Activated CD4-positive, alpha-beta T cell treated with anti-CD3 and anti-CD28 coated beads, Interleukin-2, amount 10 ng/mL, durations not matched to agents 7 days and 5 days (primary cell): ENCODE measurements around the gene OR51G1. TPM values are rescaled to one million over a fixed set of nuclear protein-coding genes. Genes with fewer than 3 reads are reported as not detected.
"Not testable (repeated sequence)": the region's sequence is repeated elsewhere in the genome, so short reads cannot be mapped to it uniquely, and the experiment has no call there.

Experiments used
- CTCF ChIA-PET: fragments of 350-600 bp; sonication (Branson Sonifier 250); formaldehyde crosslinking; loops from one replicate; lab custom pipeline; 2021; ENCODE audit warnings: antibody characterized with exemption; lab: Charles Lee
- POLR2A ChIA-PET: fragments of 350-600 bp; sonication (Branson Sonifier 250); formaldehyde crosslinking; loops from one replicate; lab custom pipeline; 2021; ENCODE audit warnings: antibody characterized with exemption; lab: Charles Lee
- DNase-seq: peaks from one replicate; pipeline ENCODE4 v3.0.0-alpha.2; 2020
- H3K27ac Mint-ChIP-seq: one replicate; pipeline ENCODE4 v1.8.0; 2021; ENCODE audit warnings: mild to moderate bottlenecking, moderate library complexity, mixed read lengths
- H3K27me3 Mint-ChIP-seq: one replicate; pipeline ENCODE4 v1.8.0; 2021; ENCODE audit warnings: mixed read lengths
- H3K36me3 Mint-ChIP-seq: one replicate; pipeline ENCODE4 v1.8.0; 2021; ENCODE audit warnings: low read depth, mixed read lengths
- H3K4me1 Mint-ChIP-seq: one replicate; pipeline ENCODE4 v1.8.0; 2021; ENCODE audit warnings: mixed read lengths
- H3K4me3 Mint-ChIP-seq: one replicate; pipeline ENCODE4 v1.8.0; 2021; ENCODE audit warnings: mild to moderate bottlenecking, moderate library complexity, mixed read lengths
- H3K9me3 Mint-ChIP-seq: one replicate; pipeline ENCODE4 v1.8.0; 2021; ENCODE audit warnings: mixed read lengths
- total RNA-seq, 2 experiments: library from RNA; stranded (reverse); gene quantifications; one replicate each; pipeline ENCODE4 v1.2.3, GENCODE V29; 2021

OR51G1 gene, protein sequence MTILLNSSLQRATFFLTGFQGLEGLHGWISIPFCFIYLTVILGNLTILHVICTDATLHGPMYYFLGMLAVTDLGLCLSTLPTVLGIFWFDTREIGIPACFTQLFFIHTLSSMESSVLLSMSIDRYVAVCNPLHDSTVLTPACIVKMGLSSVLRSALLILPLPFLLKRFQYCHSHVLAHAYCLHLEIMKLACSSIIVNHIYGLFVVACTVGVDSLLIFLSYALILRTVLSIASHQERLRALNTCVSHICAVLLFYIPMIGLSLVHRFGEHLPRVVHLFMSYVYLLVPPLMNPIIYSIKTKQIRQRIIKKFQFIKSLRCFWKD
- not detected for total RNA-seq

DNA sequence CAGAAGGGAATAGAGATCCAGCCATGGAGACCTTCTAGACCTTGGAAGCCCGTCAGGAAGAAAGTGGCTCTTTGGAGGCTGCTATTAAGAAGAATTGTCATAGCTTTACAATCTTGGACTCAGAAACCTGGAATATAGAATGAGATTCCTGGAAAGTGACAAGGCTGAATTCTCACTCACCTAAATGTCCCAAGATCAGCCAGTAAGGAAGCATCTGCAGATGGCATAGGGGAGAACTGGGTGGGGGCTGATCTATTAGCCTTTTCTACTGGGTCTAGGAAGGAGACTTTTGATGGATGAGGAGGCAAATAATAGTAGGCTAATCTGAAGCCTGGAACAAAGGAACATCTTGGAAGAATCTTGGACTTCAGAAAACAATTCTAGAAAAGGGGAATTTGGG lies at the start of gene OR51G1:
Gene OR51G1, minus strand, starts transcription at position 101 of the 400 bp plus-strand sequence. Its CDS starts 0 bp downstream, at position 101.
- H3K27me3 Mint-ChIP-seq = peaks cover 2% of the 10 kb centered on the region
- H3K4me3 Mint-ChIP-seq = no peak within 1 kb of the TSS
- no peaks in the 10 kb centered on the region for H3K9me3 Mint-ChIP-seq
- DNase-seq = no peak
- H3K4me1 Mint-ChIP-seq = no peaks in the 10 kb centered on the region
- H3K27ac Mint-ChIP-seq = no peak within 1 kb of the TSS
- no peaks in the 10 kb centered on the region for H3K36me3 Mint-ChIP-seq
- POLR2A ChIA-PET = no interaction called here
- CTCF ChIA-PET = no interaction called here

DNA sequence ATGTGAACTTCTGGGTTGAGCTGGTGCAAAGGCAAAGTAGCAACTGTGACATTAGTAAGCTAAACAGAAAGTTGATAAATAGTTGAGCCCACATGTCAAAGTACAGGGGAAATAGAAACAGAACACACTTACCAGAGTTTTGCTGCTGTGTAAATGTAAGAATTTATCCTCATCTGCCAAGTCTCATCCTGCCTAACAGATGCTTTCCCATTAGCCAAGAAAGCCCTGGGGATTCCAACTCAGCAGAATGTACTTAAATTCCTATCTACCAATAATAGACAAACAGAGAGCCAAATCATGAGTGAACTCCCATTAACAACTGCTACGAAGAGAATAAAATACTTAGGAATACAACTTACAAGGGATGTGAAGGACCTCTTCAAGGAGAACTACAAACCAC lies 38.7 kb upstream of the OR51G1 start:
- H3K9me3 Mint-ChIP-seq = no peaks in the 10 kb centered on the region
- DNase-seq = no peak
- POLR2A ChIA-PET = no interaction called here
- no peak overlapping the region for H3K4me3 Mint-ChIP-seq
- no peaks in the 10 kb centered on the region for H3K4me1 Mint-ChIP-seq
- CTCF ChIA-PET = no interaction called here
- H3K27ac Mint-ChIP-seq = no peak overlapping the region
- H3K27me3 Mint-ChIP-seq = no peaks in the 10 kb centered on the region
- no peaks in the 10 kb centered on the region for H3K36me3 Mint-ChIP-seq

DNA sequence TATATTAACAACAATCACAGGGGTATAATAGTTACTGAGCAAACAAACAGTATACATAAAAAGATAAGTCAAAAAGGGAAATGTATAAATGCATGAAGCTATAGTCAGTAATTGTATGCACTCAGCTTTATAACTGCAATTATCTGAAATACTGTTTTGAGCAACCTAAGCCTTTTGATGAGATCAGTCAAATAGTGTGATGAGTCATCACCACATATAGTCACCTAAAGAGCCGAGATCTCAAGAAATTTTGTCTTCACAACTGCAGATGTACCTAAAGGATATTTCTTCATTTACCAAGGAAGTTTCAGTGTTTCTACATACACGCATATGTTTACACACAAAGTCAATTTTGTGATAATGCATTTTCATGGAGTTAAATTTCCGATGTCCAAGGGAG lies 36.7 kb upstream of the OR51G1 start:
- Mint-ChIP-seq H3K36me3 (no peaks in the 10 kb centered on the region), H3K9me3 (no peaks in the 10 kb centered on the region), H3K4me3 (no peak overlapping the region), H3K27ac (no peak overlapping the region), H3K27me3 (no peaks in the 10 kb centered on the region), H3K4me1 (no peaks in the 10 kb centered on the region)
- ChIA-PET CTCF (no interaction called here), POLR2A (no interaction called here)
- DNase-seq = no peak

DNA sequence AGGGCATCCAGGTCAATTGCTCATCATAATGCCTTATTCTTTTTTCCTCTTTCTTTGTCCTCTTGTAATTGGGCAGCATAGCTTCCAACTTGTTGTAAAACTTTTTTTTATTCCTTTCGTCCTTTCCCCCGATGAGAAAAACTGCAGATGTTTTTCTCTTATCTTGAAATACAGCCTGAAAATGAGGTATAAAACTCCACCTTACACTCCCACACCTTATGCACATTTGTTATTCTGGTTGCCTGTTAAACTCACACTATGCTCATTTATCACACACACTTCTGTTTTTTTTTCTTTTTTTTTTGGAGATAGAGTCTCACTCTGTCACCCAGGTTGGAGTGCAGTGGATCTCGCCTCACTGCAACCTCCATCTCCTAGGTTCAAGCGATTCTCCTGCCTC lies 33.3 kb upstream of the OR51G1 start:
- Mint-ChIP-seq H3K4me3 (no peak overlapping the region), H3K4me1 (no peaks in the 10 kb centered on the region), H3K27ac (no peak overlapping the region), H3K27me3 (no peaks in the 10 kb centered on the region), H3K36me3 (no peaks in the 10 kb centered on the region), H3K9me3 (no peaks in the 10 kb centered on the region)
- ChIA-PET POLR2A (no interaction called here), CTCF (no interaction called here)
- no peak for DNase-seq

DNA sequence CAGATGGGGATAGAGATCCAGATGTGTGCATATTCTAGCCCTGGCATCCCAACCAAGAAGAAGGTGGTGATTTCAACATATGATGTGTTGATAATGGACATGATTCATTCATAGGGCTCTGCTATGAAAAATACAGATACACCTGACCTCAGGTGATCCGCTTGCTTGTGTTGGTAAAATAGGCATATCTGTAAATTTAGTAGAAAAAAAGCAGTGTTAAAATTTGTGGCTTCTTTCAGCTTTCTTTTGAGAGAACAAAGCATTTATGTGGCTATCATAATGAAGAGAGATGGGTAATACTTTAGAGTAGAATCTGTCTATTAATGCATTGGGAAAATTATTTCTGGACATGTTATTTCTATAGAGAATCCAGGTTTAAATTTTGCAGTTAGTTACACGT lies 31.5 kb upstream of the OR51G1 start, which contains the start of gene OR51A2:
Gene OR51A2, minus strand, starts transcription at position 101 of the 400 bp plus-strand sequence. Its CDS starts 0 bp downstream, at position 101.
- H3K27me3 Mint-ChIP-seq, DNase-seq, H3K36me3 Mint-ChIP-seq, H3K4me1 Mint-ChIP-seq, H3K27ac Mint-ChIP-seq, H3K4me3 Mint-ChIP-seq, POLR2A ChIA-PET, H3K9me3 Mint-ChIP-seq, CTCF ChIA-PET: not testable (repeated sequence)

DNA sequence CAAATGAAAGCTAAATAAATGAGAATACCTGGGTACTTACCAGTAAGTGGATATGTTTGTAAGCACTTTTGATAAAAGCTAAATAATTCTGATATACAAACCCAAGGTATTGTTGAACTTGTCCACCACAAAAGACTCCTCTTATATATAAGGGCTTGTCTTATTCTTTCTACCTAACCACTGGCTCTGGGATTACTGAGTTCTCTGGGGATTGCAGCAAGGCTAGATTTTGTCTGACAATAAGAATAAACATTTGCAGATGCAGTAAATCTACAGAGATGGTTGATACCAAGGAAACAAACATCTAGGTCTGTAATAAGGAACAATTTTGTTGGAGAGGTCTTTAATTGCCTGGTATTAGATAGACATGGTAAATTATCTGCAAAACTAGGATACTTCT lies 23.4 kb upstream of the OR51G1 start, which contains the start of gene OR51A4:
Gene OR51A4, minus strand, starts transcription at position 101 of the 400 bp plus-strand sequence. CDS start 505 bp downstream, outside the sequence.
- CTCF ChIA-PET = no interaction called here
- Mint-ChIP-seq H3K4me1 (no peaks in the 10 kb centered on the region), H3K27me3 (no peaks in the 10 kb centered on the region), H3K36me3 (no peaks in the 10 kb centered on the region), H3K4me3 (no peak within 1 kb of the TSS), H3K9me3 (no peaks in the 10 kb centered on the region), H3K27ac (no peak within 1 kb of the TSS)
- POLR2A ChIA-PET = no interaction called here
- no peak for DNase-seq

DNA sequence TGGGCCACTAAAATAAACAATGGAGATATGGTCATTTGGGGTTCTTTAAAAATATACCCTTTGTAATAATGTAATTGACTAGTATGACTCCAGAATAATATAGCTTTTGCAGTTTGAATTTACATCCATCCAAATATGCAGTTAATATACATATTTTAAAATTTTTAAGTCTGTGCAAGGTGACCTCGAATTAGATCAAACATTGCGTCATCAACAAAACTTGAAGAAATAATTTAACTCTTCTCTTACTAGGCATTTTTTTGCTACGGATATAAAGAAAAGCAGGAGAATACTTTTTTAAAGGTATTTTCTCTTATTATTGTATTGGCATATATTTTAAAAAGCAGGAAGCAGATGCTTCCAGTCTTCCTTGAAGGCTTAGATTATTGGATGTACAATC lies 12.6 kb upstream of the OR51G1 start:
- POLR2A ChIA-PET = no interaction called here
- no peaks in the 10 kb centered on the region for H3K9me3 Mint-ChIP-seq

DNA sequence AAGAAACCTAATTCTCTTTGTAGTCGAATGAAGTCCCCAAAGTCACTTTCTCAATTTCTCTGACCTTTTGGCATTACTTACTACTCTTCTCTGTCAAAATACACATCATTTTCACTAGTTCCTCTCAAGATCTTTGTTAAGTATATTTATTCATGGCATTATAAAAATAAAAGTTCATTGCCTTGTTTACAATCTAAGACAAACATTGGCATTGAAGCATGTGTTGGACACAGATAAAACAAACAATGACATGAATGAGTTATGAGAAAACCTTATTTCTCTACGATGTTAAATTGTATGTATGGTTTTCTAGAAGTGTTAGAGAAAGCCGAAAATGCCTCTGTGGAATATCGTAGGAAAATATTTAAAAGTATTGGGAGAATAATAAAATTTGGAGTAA lies 8.6 kb upstream of the OR51G1 start:
- CTCF ChIA-PET = interaction anchor here (0.6 kb wide), 1 partner anchor 1409 kb away, joined by 3 read pairs; no protein-coding TSS in a partner anchor
- DNase-seq = no peak
- H3K27ac Mint-ChIP-seq = no peak overlapping the region
- H3K4me3 Mint-ChIP-seq = no peak overlapping the region
- no peaks in the 10 kb centered on the region for H3K9me3 Mint-ChIP-seq
- H3K36me3 Mint-ChIP-seq = no peaks in the 10 kb centered on the region
- POLR2A ChIA-PET = no interaction called here
- H3K4me1 Mint-ChIP-seq = no peaks in the 10 kb centered on the region
- no peaks in the 10 kb centered on the region for H3K27me3 Mint-ChIP-seq

More for the DNA sequence above, 12.6 kb upstream of the OR51G1 start:
- no peak overlapping the region for H3K27ac Mint-ChIP-seq
- CTCF ChIA-PET = no interaction called here
- H3K4me3 Mint-ChIP-seq = no peak overlapping the region
- no peaks in the 10 kb centered on the region for H3K4me1 Mint-ChIP-seq
- no peaks in the 10 kb centered on the region for H3K36me3 Mint-ChIP-seq
- DNase-seq = no peak
- H3K27me3 Mint-ChIP-seq = no peaks in the 10 kb centered on the region

DNA sequence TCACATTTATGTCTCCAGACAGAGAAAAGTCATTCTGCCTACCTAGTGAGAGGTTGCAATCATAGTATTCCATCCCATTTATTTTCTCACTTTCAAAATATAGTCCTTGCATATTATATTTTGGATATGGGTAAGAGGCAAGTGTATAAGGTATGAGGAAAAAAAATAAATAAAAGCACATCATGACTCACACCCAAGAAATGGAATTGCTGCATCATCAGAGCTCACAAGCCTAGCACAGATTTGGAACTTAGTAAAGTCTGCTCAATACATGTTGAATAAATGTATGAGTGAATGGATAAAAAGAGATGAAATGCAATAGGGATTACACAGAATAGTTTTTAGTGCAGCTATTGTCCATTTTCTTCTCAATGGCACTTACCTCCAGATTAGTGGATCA lies 2.5 kb upstream of the OR51G1 start:
- H3K36me3 Mint-ChIP-seq = no peaks in the 10 kb centered on the region
- DNase-seq = no peak
- H3K4me1 Mint-ChIP-seq = no peaks in the 10 kb centered on the region
- H3K27me3 Mint-ChIP-seq = peaks cover 2% of the 10 kb centered on the region
- H3K9me3 Mint-ChIP-seq = no peaks in the 10 kb centered on the region
- H3K27ac Mint-ChIP-seq = no peak overlapping the region
- ChIA-PET POLR2A (no interaction called here), CTCF (no interaction called here)
- H3K4me3 Mint-ChIP-seq = no peak overlapping the region

DNA sequence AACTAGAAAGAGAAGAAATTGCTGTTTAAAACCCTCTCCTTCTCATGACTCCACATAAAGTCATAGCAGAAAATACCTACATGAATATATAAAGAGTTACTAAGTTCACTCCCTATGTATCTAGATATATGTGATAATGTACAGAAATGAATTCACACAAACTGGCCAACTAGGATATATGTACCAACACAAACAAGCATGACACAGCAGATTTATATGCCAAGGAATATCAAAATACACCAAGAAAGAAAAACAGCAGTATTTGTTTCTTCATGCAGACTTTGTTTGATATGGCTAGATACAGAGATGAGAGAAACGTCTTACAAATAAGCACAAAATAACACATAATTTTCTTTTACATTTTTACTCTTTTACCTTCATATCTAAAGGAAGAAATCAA lies 1.8 kb downstream of the OR51G1 start:
- H3K27ac Mint-ChIP-seq = no peak overlapping the region
- no peak overlapping the region for H3K4me3 Mint-ChIP-seq
- H3K4me1 Mint-ChIP-seq = no peaks in the 10 kb centered on the region
- ChIA-PET CTCF (no interaction called here), POLR2A (no interaction called here)
- no peak for DNase-seq
- H3K36me3 Mint-ChIP-seq = no peaks in the 10 kb centered on the region
- H3K27me3 Mint-ChIP-seq = peaks cover 2% of the 10 kb centered on the region
- H3K9me3 Mint-ChIP-seq = no peaks in the 10 kb centered on the region

DNA sequence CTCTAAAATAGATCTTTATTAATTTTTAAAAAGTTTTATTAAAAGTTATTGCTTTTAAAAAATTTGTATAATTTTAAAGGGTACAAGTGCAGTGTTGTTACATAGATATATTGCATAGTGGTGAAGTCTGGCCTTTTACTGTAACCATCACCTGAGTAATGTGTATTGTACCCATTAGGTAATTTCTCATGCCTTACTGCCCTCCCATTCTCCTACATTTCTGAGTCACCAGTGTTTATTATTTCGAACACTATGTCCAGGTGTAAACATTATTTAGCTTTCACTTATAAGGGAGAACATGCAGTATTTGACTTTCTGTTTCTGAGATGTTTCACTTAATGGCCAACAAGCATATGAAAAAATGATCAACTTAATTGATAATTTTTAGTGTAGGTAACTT lies 2.3 kb downstream of the OR51G1 start:
- no peaks in the 10 kb centered on the region for H3K4me1 Mint-ChIP-seq
- peaks cover 2% of the 10 kb centered on the region for H3K27me3 Mint-ChIP-seq
- no peaks in the 10 kb centered on the region for H3K36me3 Mint-ChIP-seq
- no peaks in the 10 kb centered on the region for H3K9me3 Mint-ChIP-seq
- no peak for DNase-seq
- H3K27ac Mint-ChIP-seq = no peak overlapping the region
- ChIA-PET POLR2A (no interaction called here), CTCF (no interaction called here)
- no peak overlapping the region for H3K4me3 Mint-ChIP-seq

DNA sequence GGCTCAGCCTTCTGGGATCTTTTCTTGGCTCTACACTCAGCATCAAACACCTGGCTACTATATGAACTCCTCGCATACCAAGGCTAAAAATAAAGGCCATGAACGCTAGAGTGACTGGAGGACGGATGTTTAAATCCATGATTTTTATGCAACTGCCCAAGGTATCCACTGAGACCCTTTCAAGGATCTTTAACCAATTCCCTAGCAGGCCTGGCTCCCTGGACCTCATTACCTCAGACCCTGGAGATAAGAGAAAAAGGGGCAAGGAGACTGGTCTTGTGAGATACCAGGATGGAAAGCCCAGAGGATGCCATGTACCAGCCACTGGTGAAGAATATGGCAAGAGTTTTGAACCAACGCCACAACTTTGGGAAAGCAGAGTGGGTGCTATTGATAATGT lies 4.9 kb downstream of the OR51G1 start, which contains the start of gene OR51G2:
Gene OR51G2, minus strand, starts transcription at position 101 of the 400 bp plus-strand sequence. CDS start 3,687 bp downstream, outside the sequence.
- Mint-ChIP-seq H3K27ac (no peak within 1 kb of the TSS), H3K36me3 (no peaks in the 10 kb centered on the region), H3K4me3 (no peak within 1 kb of the TSS), H3K27me3 (no peaks in the 10 kb centered on the region), H3K9me3 (no peaks in the 10 kb centered on the region), H3K4me1 (no peaks in the 10 kb centered on the region)
- ChIA-PET POLR2A (no interaction called here), CTCF (no interaction called here)
- DNase-seq = no peak

DNA sequence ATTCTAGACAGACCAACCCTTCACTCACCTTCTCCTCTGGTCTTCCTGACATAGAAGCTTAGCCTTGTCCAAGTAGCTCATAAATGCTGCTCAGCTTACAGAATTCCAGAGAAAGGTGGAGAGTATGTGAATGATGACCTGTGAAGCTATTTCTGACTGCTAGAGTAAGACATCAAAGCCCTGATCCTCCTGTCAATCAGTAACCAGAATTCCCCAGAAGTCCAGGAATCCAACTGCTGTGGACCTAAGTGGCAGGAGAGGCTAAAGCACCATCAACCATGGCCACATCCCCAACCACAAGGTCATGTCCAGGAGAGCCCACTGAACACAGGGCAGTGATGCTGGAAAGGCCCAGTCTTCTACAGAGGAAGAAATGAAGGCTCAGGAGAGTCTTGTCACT lies 7.6 kb downstream of the OR51G1 start:
- ChIA-PET POLR2A (no interaction called here), CTCF (no interaction called here)
- Mint-ChIP-seq H3K4me3 (no peak overlapping the region), H3K36me3 (no peaks in the 10 kb centered on the region), H3K27me3 (no peaks in the 10 kb centered on the region), H3K4me1 (no peaks in the 10 kb centered on the region), H3K9me3 (no peaks in the 10 kb centered on the region), H3K27ac (no peak overlapping the region)
- DNase-seq = no peak

DNA sequence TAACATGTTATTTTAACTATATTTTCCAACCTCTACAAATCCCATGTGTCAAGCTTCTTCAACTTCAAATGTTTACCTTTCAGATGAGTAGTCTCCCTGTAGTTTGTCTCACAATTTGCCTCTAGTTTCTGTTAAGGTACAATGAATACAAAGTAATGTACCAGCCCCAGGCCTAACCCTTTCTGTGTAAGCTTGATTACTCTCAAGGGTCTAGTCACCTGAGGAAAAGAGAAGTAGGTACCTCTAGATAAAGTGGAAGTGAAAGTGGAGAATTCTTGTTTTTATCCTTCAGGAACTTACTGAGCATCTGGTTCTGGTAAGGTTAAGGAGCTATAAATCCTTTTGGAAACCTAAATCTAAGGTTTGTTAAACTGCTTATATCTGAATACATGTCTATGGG lies 20.7 kb downstream of the OR51G1 start, which contains the start of gene OR51A7:
Gene OR51A7, plus strand, starts transcription at position 300 of the 400 bp plus-strand sequence. CDS start 3,587 bp downstream, outside the sequence.
- DNase-seq = no peak
- Mint-ChIP-seq H3K27ac (no peak within 1 kb of the TSS), H3K4me3 (no peak within 1 kb of the TSS), H3K36me3 (no peaks in the 10 kb centered on the region), H3K9me3 (no peaks in the 10 kb centered on the region), H3K4me1 (no peaks in the 10 kb centered on the region), H3K27me3 (no peaks in the 10 kb centered on the region)
- ChIA-PET CTCF (no interaction called here), POLR2A (no interaction called here)
